Transverse colon (tissue), 4 donors: ENCODE measurements around the gene ZNF622.

Experiments
- CTCF ChIP-seq, 5 experiments: fragments of 200-600 bp in 3 of 5; fragments of 450-650 bp in 2 of 5; sonication (generic) in 3 of 5; IDR thresholded peaks; 1 replicate in 2 of 5; 2 replicates in 3 of 5; pipeline ENCODE4 v1.5.1; 2016 to 2017; ENCODE audit warnings: antibody characterized with exemption in 5 of 5, inconsistent platforms in 3 of 5, mild to moderate bottlenecking in 2 of 5, moderate library complexity in 1 of 5
- POLR2A ChIP-seq: fragments of 450-650 bp; IDR thresholded peaks from one replicate; pipeline ENCODE4 v1.6.1; 2016; ENCODE audit warnings: antibody characterized with exemption, mild to moderate bottlenecking, moderate library complexity
- POLR2AphosphoS5 ChIP-seq, 3 donors: sonication (generic); formaldehyde crosslinking; IDR thresholded peaks; one replicate each; pipeline ENCODE4 v1.6.1; 2016; ENCODE audit warnings: antibody characterized with exemption in 3 of 3

- TF ChIP-seq CTCF (IDR thresholded peaks at IDR 0.05), result peak in 2 of 5 experiments; percentile 7 to 26
- TF ChIP-seq POLR2A, result no peak
- no peak for TF ChIP-seq POLR2AphosphoS5 (IDR thresholded peaks at IDR 0.05)
Observed at GRCh38 chr5:16464664-16465543, 696 bp downstream of the ZNF622 start.
